HEK293 (cell line): Measurements from ENCODE around the gene TTC27.

ENCODE experiments used
- CTCF ChIA-PET: fragments of 350-600 bp; formaldehyde crosslinking; extraction: SDS; loops from one replicate; lab custom pipeline; 2021; ENCODE audit warnings: antibody characterized with exemption; lab: Yijun Ruan, JAX
- POLR2A ChIA-PET: fragments of 300-600 bp; formaldehyde crosslinking; extraction: SDS; loops from one replicate; lab custom pipeline; 2020; ENCODE audit warnings: antibody characterized with exemption, inconsistent platforms; lab: Yijun Ruan, JAX
- H3K27ac ChIP-seq: fragments of 200-500 bp; sonication (Bioruptor generic); 2 replicates; pipeline ENCODE4 v1.5.1; 2014; ENCODE audit warnings: low read depth, low read length, control low read depth, inconsistent platforms; ENCODE audit errors: extremely low read depth
- H3K36me3 ChIP-seq, 2 experiments: fragments of 200-500 bp in 1 of 2; sonication (Bioruptor generic) in 1 of 2; 1 replicate in 1 of 2; 2 replicates in 1 of 2; pipeline ENCODE4 v1.5.1; 2014 to 2017; ENCODE audit warnings: inconsistent platforms in 2 of 2, low read length in 2 of 2; ENCODE audit not compliant: control insufficient read depth in 2 of 2, insufficient read depth in 1 of 2
- H3K4me1 ChIP-seq: fragments of 200-500 bp; sonication (Bioruptor generic); 2 replicates; pipeline ENCODE4 v1.5.1; 2014; ENCODE audit warnings: mild to moderate bottlenecking, low read length, inconsistent platforms; ENCODE audit not compliant: control insufficient read depth, insufficient read depth
- H3K4me3 ChIP-seq: 2 replicates; pipeline ENCODE4 v1.5.1; 2011; ENCODE audit warnings: low read depth, mild to moderate bottlenecking, control low read depth, low read length, moderate library complexity
- H3K9me3 ChIP-seq: fragments of 200-500 bp; sonication (Bioruptor generic); 2 replicates; pipeline ENCODE4 v1.5.1; 2014; ENCODE audit warnings: low read depth, low read length, inconsistent platforms; ENCODE audit not compliant: control insufficient read depth, insufficient read depth
- BCL11B ChIP-seq: fragments of 450-650 bp; formaldehyde crosslinking; IDR thresholded peaks from 2 replicates; pipeline ENCODE4 v1.5.1; 2016; ENCODE audit warnings: low read depth, missing biosample characterization, missing genetic modification characterization
- INSM2 ChIP-seq: fragments of 450-650 bp; formaldehyde crosslinking; IDR thresholded peaks from 2 replicates; pipeline ENCODE4 v1.5.1; 2016; ENCODE audit warnings: missing biosample characterization, missing genetic modification characterization
- SETDB1 ChIP-seq: IDR thresholded peaks from one replicate; pipeline ENCODE4 v1.6.1; 2017; ENCODE audit warnings: mild to moderate bottlenecking, low read length, moderate library complexity, mixed read lengths; ENCODE audit not compliant: insufficient read length
- SP7 ChIP-seq: fragments of 450-650 bp; formaldehyde crosslinking; IDR thresholded peaks from 2 replicates; pipeline ENCODE4 v1.5.1; 2016; ENCODE audit warnings: missing biosample characterization, missing genetic modification characterization
- TRIM28 ChIP-seq: IDR thresholded peaks from 2 replicates; pipeline ENCODE4 v1.6.1; 2011; ENCODE audit warnings: low read length, control low read depth, borderline replicate concordance
- ZBTB10 ChIP-seq: fragments of 450-650 bp; formaldehyde crosslinking; IDR thresholded peaks from 2 replicates; pipeline ENCODE4 v1.5.1; 2016; ENCODE audit warnings: missing biosample characterization, missing genetic modification characterization
- ZBTB17 ChIP-seq: fragments of 450-650 bp; formaldehyde crosslinking; IDR thresholded peaks from 2 replicates; pipeline ENCODE4 v1.5.1; 2016; ENCODE audit warnings: missing biosample characterization, missing genetic modification characterization
- ZNF121 ChIP-seq: fragments of 450-650 bp; formaldehyde crosslinking; IDR thresholded peaks from 2 replicates; pipeline ENCODE4 v1.5.1; 2016; ENCODE audit warnings: missing biosample characterization, missing genetic modification characterization
- ZNF132 ChIP-seq: fragments of 450-650 bp; formaldehyde crosslinking; IDR thresholded peaks from 2 replicates; pipeline ENCODE4 v1.5.1; 2017; ENCODE audit warnings: missing biosample characterization, missing genetic modification characterization, borderline replicate concordance
- ZNF19 ChIP-seq: fragments of 450-650 bp; formaldehyde crosslinking; IDR thresholded peaks from 2 replicates; pipeline ENCODE4; 2016; ENCODE audit warnings: missing biosample characterization, missing genetic modification characterization, low read depth
- ZNF280D ChIP-seq: fragments of 450-650 bp; formaldehyde crosslinking; IDR thresholded peaks from 2 replicates; pipeline ENCODE4 v1.5.1; 2016; ENCODE audit warnings: missing biosample characterization, missing genetic modification characterization
- ZNF311 ChIP-seq: fragments of 450-650 bp; formaldehyde crosslinking; IDR thresholded peaks from 2 replicates; pipeline ENCODE4 v1.5.1; 2017; ENCODE audit warnings: missing biosample characterization, missing genetic modification characterization, borderline replicate concordance
- ZNF324 ChIP-seq: fragments of 450-650 bp; formaldehyde crosslinking; IDR thresholded peaks from 2 replicates; pipeline ENCODE4 v1.5.1; 2016; ENCODE audit warnings: missing biosample characterization, missing genetic modification characterization
- ZNF555 ChIP-seq: fragments of 450-650 bp; formaldehyde crosslinking; conservative IDR thresholded peaks from 2 replicates; pipeline ENCODE4 v1.5.1; 2017; ENCODE audit warnings: missing biosample characterization, mild to moderate bottlenecking, missing genetic modification characterization, inconsistent platforms
- ZNF561 ChIP-seq: fragments of 450-650 bp; IDR thresholded peaks from 2 replicates; pipeline ENCODE4 v1.5.1; 2018; ENCODE audit warnings: missing biosample characterization, missing genetic modification characterization, borderline replicate concordance
- ZNF624 ChIP-seq: fragments of 450-650 bp; formaldehyde crosslinking; IDR thresholded peaks from 2 replicates; pipeline ENCODE4 v1.5.1; 2017; ENCODE audit warnings: missing biosample characterization, missing genetic modification characterization
- ZNF629 ChIP-seq: fragments of 450-650 bp; formaldehyde crosslinking; IDR thresholded peaks from 2 replicates; pipeline ENCODE4 v1.5.1; 2017; ENCODE audit warnings: missing biosample characterization, missing genetic modification characterization
- ZNF658 ChIP-seq: fragments of 450-650 bp; formaldehyde crosslinking; IDR thresholded peaks from 2 replicates; pipeline ENCODE4; 2016; ENCODE audit warnings: missing biosample characterization, missing genetic modification characterization
- ZNF843 ChIP-seq: fragments of 450-650 bp; formaldehyde crosslinking; IDR thresholded peaks from 2 replicates; pipeline ENCODE4 v1.5.1; 2016; ENCODE audit warnings: missing biosample characterization, missing genetic modification characterization
- TF ChIP-seq, protein P1 (sequence below): fragments of 450-650 bp; formaldehyde crosslinking; IDR thresholded peaks from 2 replicates; pipeline ENCODE4 v1.5.1; 2017; ENCODE audit warnings: missing biosample characterization, missing genetic modification characterization

TTC27 gene

DNA sequence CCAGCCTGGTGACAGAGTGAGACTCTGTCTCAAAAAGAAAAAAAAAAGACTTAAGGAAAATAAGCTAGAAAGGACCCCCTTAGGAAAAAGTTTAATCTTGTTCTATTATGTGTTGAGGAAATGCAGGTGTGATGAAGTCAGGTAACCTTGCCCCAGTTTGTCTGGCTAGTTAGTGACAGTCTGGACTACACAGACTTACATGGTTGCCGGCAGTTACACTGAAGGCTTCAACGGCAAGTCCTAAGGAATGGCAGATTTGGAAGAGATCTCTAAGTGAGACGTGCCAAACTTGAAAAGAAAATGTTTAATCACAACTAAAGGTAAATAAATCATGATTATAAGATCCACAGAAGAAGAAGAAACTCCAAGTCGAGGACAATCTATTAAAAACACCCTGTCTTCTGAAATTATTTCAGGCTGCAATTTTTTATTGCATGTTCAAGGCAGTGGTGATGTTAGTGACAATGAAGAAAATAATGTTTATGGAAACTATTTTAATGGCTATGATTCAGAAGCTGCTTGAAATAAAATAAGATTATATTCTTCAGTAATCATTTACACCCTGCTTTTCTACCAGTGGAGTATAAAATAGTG, 84.2 kb downstream of the TTC27 start:
- Histone ChIP-seq H3K9me3 (no peaks in the 10 kb centered on the region), H3K4me3 (no peak overlapping the region), H3K36me3 (no peaks in the 10 kb centered on the region), H3K27ac (no peak overlapping the region), H3K4me1 (no peaks in the 10 kb centered on the region)
- CTCF ChIA-PET = no interaction called here
- POLR2A ChIA-PET = no interaction called here
- TF ChIP-seq ZNF561 (no peak), ZNF280D (tag by site-specific recombination) (no peak), INSM2 (tag by site-specific recombination) (no peak), ZNF121 (tag by site-specific recombination) (no peak), ZNF311 (no peak), ZNF19 (no peak), ZNF624 (tag by site-specific recombination) (no peak), TRIM28 (no peak), ZNF132 (no peak), ZNF843 (tag by site-specific recombination) (no peak), SETDB1 (no peak), ZNF324 (tag by site-specific recombination) (no peak), BCL11B (tag by site-specific recombination) (no peak), SP7 (tag by site-specific recombination) (no peak), ZNF555 (tag by site-specific recombination) (no peak), ZBTB17 (tag by site-specific recombination) (no peak), ZBTB10 (tag by site-specific recombination) (no peak)
- TF ChIP-seq, protein P1, sequence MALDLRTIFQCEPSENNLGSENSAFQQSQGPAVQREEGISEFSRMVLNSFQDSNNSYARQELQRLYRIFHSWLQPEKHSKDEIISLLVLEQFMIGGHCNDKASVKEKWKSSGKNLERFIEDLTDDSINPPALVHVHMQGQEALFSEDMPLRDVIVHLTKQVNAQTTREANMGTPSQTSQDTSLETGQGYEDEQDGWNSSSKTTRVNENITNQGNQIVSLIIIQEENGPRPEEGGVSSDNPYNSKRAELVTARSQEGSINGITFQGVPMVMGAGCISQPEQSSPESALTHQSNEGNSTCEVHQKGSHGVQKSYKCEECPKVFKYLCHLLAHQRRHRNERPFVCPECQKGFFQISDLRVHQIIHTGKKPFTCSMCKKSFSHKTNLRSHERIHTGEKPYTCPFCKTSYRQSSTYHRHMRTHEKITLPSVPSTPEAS (tag by site-specific recombination) = no peak

DNA sequence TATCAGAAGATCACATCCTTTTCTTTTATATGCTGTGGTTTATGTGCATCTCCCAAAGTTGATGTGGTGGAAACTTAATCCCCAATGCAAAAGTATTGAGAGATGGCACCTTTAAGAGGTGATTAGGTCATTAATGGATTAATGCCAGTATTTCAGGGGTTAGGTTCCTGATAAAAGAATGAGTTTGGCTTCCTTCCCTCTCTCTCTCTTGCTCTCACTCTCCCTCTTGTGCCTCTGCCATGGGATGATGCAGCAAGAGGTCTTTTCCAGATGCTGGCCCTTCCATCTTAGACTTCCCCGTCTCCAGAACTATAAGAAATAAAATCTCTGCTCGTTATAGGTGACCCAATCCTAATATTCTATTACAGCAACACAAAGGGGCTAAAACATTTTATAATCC, 85.0 kb downstream of the TTC27 start:
- CTCF ChIA-PET = no interaction called here
- no peaks in the 10 kb centered on the region for H3K4me1 ChIP-seq
- H3K9me3 ChIP-seq = no peaks in the 10 kb centered on the region
- no peaks in the 10 kb centered on the region for H3K36me3 ChIP-seq
- H3K4me3 ChIP-seq = no peak overlapping the region
- TF ChIP-seq ZNF629 (tag by site-specific recombination) (no peak), ZNF658 (tag by site-specific recombination) (no peak), ZNF19 (no peak)
- POLR2A ChIA-PET = no interaction called here
- no peak overlapping the region for H3K27ac ChIP-seq
